NOMO-1 (cell line): Measurements from ENCODE around the gene CAGE1.
"Not testable (repeated sequence)": the region's sequence is repeated elsewhere in the genome, so short reads cannot be mapped to it uniquely, and the experiment has no call there.

Experiments used
- DNase-seq, 2 experiments: peaks; one replicate each; lab custom pipeline; 2025; ENCODE audit not compliant: unreplicated experiment in 2 of 2; lab: John Stamatoyannopoulos, UW

Gene CAGE1

GRCh38 chr6:7341271-7341670 is 48.3 kb downstream of the CAGE1 start:
- no peak for DNase-seq

DNA sequence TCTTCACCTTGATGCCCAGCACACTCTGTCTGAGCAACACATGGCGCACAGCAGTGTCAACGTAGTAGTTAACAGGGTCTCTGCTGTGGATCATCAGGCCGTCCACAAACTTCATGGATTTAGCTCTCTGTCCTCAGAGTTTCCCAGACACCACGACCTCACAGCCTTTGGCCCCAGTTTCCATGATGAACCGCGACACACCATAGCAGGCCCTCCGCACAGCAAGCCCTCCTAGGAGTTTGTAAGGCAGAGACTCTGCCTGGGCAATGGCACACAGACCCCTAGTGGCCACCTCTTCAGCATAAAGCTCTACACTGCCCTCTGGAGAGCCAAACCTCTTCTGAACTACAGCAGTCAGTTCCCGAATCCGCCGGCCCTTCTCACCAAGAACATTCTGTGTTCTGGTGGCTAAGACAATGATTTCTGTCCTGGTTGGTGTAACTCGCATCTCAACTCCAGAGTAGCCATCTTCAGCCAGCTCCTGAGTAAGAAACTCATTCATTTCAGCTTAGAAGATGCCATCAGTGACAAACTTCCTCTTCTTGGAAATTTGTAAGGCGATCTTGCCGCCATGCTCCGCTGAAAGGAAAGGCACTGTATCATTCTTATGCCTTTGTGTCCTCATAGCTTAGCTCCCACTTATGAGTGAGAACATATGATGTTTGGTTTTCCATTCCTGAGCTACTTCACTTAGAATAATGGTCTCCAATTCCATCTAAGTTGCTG is 50.4 kb downstream of the CAGE1 start:
- DNase-seq = peak; percentile 33 to 43

DNA sequence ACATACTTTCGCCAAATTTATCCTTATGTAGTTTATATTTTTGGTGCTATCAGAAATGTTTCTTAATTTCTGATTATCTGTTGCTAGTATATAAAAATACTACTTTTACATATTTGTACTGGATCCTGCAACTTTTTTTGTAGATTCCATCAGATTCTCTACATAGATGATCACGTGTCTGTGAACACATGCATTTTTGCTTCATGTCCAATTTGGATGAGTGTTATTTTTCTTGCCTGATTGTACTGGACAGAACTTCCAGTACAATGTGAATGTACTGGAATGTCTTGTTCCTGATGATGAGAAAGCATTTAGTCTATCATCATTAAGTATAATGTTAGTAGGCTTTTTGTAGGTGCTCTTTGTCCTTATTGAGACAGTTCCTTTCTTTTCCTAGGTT is 51.5 kb downstream of the CAGE1 start:
- no peak for DNase-seq

GRCh38 chr6:7335519-7335918 is 54.0 kb downstream of the CAGE1 start:
- no peak for DNase-seq

DNA sequence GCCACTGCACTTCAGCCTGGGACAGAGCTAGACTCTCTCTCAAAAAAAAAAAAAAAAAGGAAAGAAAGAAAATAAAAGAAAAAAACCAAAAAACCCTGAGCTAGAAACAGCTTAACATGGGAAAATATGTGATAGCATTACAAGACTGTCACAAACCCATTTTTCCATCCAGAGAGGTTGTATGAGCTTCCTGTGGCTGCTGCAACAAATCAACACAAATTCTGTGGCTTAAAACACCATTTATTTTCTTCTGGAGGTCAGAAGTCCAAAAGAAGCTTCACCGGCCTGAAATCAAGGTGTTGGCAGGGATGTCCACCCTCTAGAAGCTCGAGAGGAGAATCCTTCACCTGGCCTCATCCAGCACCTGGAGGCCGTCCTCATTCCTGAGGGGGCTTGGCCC is 54.9 kb downstream of the CAGE1 start:
- no peak for DNase-seq

- peak in 1 of 2 experiments; percentile 47 for DNase-seq
Measured at GRCh38 chr6:7332090-7332745, 57.3 kb downstream of the CAGE1 start.

GRCh38 chr6:7331452-7331851 is 58.1 kb downstream of the CAGE1 start:
- DNase-seq = no peak

DNA sequence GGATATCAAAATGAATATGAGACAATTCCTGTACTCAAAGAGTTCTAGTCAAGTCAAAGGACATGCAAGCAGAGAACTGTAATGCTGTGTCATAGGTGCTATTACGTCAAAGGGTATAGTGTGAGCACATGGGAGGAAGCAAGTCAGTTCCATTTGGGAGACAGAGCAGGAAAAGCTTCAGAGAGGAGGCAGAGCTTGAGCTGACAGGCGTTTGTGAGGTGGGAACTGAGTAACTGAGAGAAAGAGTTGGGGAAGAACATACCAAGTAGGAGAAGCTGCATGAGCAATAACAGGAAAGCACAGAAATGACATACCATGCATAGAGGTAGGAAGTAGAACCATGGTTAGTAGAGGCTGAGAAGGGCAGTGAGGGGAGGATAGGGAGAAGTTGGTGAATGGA is 61.3 kb downstream of the CAGE1 start:
- DNase-seq = peak in 1 of 2 experiments; percentile 44

DNA sequence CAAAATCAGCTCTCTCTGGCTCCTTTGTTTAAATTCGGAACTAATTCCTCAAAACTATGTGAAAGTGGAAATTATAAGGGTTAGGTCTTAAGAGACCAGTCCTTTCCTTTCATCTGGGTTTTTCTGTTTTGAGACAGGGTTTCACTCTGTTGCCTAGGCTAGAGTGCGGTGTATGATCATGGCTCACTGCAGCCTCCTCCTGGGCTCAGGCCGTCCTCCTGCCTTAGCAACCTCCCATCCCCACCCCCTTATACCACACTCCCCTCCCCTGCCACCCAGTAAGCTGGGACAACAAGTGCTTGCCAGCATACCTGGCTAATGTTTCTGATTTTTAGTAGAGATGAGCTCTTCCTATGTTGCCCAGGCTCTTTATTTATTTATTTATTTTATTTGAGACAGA is 63.8 kb downstream of the CAGE1 start:
- DNase-seq = no peak

DNA sequence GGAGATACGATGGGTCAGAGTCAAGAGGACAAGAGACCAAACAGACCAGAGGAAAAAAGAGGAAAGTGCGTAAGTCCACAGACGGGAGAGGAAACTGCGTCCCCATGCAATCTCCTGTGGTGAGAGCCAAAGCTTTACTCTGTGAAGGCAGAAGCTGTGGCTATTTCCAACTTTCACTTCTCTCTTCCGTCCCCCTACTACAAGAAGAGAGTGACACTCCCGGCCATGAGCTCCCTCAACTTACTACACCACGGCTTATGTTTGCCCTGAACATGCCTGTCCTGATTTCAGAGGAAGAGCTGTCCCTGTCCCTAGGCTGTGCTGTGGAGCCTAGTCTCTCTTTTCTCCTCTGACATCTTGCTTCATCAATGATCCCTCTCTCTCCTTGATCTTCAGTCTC is 65.0 kb downstream of the CAGE1 start:
- DNase-seq = peak; percentile 89 to 97

- DNase-seq = no peak
Measured at GRCh38 chr6:7323074-7323473, 66.5 kb downstream of the CAGE1 start.

DNA sequence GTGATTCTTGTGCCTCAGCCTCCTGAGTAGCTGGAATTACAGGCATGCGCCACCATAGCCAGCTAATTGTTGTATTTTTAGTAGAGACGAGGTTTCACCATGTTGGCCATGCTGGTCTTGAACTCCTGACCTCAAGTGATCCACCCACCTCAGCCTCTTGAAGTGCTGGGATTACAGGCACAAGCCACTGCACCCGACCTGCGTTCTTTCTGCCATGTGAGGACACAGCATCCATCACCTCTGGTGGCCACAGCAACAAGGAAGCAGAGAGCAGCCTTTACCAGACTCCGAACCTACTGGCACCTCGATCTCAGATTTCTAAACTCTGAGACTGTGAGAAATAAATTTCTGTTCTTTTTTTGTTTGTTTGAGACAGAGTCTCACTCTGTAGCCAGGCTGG is 67.7 kb downstream of the CAGE1 start:
- not testable (repeated sequence) for DNase-seq

GRCh38 chr6:7319406-7319805 is 70.1 kb downstream of the CAGE1 start:
- DNase-seq = not testable (repeated sequence)

GRCh38 chr6:7317538-7317937 is 72.0 kb downstream of the CAGE1 start:
- DNase-seq = no peak

DNA sequence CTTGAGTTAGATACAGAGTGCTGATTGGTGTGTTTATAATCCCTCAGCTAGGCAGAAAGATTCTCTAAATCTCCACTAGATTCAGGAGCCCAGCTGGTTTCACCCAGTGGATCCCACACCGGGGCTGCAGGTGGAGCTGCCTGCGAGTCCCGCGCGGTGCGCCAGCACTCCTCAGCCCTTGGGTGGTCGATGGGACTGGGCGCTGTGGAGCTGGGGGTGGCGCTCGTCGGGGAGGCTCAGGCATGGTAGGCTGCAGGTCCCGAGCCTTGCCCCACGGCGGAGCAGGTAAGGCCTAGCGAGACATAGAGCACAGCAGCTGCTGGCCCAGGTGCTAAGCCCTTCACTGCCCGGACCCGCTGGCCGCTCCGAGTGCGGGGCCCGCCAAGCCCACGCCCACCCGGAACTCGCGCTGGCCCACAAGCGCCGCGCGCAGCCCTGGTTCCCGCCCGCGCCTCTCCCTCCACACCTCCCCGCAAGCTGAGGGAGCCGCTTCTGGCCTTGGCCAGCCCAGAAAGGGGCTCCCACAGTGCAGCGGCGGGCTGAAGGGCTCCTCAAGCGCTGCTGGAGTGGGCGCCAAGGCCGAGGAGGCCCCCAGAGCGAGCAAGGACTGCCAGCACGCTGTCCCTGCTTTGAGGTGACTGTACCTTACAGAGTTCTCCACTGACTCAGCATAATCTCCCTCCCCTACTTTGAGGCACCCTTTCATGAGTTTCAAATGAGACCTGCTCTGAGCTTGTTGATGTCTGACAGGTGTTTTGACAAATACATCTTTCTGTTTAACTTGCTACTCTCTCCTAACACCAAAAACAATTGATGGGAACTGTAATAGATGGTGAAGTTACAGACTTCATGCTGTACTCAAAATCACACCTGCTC is 72.6 kb downstream of the CAGE1 start:
- DNase-seq = no peak

DNA sequence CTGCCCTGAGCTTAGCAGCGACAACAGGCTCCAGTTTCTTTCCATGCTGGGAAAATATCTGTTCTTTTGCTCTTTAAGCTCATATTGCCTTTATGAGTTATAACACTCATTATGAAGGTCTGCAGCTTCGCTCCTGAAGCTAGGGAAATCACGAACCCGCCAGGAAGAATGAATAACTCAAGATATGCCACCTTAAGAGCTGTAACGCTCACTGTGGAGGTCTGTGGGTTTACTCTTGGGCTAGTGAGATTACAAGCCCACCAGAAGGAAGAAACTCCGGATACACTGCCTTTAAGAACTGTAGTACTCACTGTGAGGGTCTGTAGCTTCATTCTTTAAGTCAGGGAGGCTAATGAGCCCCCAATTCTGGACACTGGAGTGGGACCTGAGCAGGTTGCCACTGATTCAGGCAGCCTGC is 73.6 kb downstream of the CAGE1 start:
- no peak for DNase-seq

GRCh38 chr6:7315087-7315947 is 74.2 kb downstream of the CAGE1 start:
- DNase-seq = peak in 1 of 2 experiments; percentile 12

DNA sequence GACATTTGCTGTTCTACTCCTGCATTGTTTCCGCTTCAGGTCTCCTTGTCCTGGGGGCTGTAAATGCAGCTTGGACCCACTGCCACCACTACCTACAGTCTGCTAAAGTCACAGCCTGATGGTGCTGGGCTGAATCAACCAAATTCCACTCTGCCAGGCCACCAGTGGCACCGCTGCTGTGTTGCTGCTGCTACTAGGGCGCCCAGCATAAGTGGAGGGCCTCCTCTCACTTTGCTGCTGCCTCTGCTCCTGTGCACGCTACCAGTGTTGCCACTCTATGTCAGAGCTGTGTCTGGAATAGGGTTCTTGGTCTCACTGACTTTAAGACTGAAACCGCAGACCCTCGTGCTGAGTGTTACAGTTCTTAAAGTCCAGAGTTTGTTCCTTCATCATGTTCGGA is 75.1 kb downstream of the CAGE1 start:
- no peak for DNase-seq

- DNase-seq = no peak
Measured at GRCh38 chr6:7313505-7314165, 75.9 kb downstream of the CAGE1 start.
